A172 (cell line): ENCODE data around the gene CCR6. TPM values are rescaled to one million over a fixed set of nuclear protein-coding genes. Genes with fewer than 3 reads are reported as not detected.
A peak's percentile ranks its signal among the peaks of the same experiment; 100 is the strongest.
"Not testable (repeated sequence)": the region's sequence is repeated elsewhere in the genome, so short reads cannot be mapped to it uniquely, and the experiment has no call there.

Experiments used
- DNase-seq: peaks from one replicate; pipeline ENCODE4 v3.0.0-alpha.2; 2015; ENCODE audit warnings: low spot score
- total RNA-seq: library from RNA; depleted of rRNA; stranded (reverse); fragments of >200 nt; shearing (Covaris generic); gene quantifications from 2 replicates; pipeline ENCODE4 v1.2.3, GENCODE V29; 2014

The CCR6 gene
- total RNA-seq, 1 experiment from 2014 or later, result not detected

DNA sequence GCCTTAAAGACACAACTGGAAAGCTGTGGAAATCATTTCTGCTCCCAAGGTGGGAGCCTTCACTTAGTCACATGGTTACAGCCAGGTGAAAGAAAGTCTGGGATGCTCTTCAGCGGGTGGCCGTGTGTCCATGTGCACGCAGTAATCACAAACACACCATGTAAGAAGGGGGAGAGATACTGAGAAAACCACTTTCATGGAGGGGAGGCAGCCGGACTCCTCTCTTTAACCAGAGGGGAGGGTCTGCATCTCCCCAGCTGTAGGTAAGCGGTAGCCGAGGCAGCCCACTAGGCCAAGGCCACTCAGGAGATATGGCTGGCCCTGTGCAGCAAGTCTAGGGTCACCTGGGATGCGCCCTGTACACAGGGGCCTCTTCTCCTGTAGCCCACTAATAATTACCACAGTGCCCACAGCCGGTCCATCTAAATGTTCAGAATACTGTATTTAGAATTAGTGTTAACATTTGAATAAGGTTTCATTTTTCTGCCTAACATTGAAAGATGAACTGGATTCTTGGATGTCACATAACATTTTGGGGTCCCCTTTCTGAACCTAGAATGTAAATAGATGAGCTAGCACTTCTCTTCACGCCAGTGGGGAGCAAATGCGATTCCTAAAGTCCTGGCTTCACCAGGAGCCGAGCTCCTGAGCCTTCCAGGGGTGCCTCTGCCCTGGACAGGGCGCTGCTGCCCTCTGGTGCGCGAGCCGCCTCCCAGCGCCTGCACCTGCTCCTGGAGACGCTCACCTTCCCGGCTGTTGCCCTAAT lies 19.0 kb downstream of the CCR6 start:
- peak; percentile 13 for DNase-seq

DNA sequence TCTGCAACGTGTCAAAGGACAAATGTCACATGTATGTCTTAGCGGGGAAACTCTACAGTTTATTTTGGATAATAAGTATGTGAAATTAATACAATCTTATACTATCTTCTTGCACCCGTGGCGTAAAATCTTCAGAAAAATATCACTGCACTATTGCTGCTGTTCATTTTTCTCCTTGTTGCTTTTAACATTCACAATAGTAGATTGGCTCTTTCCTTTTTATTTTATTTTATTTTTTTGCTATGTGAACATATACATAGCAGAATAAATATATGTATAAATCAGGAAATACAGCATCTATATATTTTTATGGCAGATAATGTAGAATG lies 19.5 kb downstream of the CCR6 start:
- no peak for DNase-seq

DNA sequence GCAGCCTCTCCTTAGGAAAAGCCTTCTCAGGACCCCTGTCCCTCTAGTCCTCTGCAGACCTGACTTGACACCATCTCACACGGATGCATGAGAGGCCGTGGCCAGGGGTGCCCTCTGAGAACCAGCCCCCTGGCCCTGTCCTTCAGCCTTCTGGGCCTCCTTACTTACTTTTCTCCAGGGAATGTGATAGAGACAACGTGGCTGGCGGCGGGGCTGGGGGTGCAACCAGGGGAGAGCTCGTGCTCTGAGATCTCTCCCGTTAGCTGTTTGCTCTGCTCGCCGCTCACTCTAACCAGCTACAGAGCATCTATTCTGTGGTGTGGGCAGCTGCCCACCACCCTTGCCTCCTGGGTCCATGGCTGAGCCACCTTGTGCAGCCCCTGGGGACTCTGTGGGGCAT lies 20.1 kb downstream of the CCR6 start:
- no peak for DNase-seq

DNA sequence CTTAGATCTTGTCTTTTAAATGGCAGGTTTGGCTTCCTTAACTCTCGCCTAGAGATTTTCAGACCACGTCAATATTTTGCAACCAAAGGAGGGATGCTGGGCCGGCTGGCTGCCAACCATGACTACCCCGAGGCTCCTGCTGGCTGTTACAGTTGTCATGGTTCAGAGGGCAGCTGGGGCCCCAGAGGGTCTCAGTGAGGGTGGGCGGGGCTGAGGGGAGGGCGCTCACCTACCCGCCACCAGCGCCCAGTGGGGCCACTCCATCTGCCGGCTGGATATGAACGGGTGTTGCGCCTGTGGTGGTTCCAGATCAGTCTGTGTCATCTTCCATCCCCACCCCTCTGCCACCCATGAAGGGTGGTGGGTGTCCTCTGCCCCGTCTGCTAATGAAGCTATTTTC lies 22.6 kb downstream of the CCR6 start:
- no peak for DNase-seq

DNA sequence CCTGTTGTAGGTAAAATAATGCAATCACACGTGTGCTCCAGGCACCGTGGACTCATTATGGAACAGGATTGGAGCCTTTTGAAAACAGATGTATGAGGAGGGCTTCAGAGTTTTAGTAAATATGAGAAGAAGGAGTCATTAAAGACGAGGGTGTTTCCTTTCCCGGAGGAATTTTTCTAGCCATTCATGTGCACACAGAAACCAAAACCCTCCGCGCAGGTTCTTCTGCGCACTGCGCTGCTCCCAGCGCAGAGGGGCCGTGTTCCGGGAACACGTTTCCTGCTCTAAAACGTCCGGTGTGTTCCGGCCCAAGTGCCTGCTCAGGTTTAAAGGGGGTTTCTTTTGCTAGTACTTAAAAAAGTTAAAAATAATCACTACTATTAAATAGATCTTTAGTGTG lies 23.2 kb downstream of the CCR6 start:
- DNase-seq, result no peak

DNA sequence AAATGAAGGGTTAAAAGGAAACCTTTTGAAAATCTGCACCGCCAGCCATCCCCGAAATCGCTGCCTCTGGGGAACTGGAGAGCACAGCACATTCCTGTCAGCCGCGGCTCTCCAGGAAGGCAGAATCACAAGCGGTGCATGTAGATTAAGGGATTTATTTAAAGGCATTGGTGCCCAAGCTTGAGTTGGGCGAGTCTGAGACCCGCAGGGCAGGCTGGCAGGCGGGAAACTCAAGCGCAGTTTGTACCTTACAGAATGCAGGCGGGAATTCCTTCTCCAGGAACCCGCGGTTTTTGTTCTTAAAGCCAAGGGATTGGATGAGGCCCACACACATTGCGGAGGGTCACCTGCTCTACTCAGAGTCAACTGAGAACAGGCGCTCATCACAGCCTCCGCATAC lies 24.1 kb downstream of the CCR6 start:
- DNase-seq, result no peak

DNA sequence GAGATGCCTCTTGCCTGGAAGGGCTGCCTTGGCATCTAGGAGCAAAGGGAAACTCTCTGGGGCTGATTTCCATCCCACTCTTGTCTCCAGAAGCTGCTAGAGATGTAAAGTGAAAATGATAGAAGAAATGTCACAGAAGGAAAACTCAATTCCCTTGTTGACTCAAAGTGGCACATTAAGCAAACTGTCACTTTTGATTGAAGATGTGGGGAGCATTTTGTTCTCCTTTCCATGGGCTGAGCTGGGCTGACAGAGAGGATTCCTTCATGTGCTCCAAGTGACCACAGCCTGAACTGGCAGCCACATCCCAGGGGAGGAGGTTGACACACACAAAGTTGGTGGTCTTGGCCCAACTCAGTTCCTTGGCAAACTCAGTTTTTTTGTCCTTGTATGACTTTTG lies 25.1 kb downstream of the CCR6 start:
- DNase-seq, result no peak

DNA sequence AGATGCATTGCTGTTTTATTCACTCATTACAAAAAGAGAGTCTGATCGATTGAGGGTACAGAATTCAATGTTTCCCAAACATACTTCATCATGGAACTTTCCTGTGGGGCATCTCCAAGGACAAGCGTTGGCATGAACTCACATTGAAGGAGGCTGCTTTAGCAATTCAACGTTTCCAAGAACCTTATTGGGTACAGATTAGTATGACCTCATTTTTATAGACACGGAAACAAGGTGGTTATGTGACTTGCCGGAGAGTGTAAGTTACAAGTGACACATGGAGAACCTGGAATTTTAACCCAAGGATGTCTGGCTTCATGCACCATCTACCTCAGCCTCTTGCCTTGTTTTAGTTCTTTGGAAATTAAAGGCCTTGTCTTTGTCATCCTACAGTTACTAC lies 26.1 kb downstream of the CCR6 start:
- DNase-seq, result no peak

DNA sequence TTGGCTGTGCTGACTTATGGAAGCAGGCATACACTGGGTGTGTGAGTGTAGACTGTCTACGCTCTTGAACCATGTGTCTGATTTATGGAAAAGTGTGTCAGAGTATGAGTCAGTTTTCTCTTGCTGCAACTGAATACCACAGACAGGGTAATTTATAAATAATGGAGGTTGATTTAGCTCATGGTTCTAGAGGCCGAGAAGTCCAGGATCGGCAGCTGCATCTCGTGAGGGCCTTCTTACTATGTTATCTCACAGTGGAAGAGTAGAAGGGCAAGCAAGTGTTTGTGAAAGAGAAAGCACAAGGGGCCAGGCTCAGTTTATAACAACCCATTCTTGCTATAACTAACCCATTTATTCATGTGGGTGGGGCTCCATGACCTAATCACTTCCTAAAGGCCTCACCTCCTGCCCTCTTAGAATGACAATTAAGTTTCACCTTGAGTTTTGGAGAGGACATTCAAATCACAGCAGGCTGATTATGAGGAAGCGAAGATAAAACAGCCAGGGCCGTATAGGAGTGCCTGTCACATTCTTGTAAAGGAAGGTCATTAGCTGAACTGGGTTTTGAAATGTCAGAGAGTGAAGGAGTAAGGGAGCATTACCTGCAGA lies 28.1 kb downstream of the CCR6 start:
- DNase-seq, result no peak

DNA sequence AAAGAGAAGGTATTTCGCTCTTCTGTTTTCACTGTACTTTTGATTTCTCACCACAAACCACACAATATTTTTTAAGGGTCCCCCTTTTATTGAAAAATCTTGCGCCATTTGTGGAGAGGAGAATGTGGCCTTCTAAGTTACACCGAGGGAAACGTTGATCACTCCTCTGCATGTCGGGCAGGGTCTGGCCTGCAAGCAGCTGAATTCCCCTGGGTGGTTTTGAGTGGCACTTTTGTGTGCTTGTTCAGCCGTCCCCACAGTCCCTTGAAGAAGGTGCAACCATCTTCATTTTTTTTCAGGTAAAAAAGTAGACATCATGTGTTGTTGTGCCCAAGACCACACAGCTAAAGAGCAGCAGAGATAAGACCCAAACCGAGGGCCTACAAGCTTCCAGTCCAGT lies 28.8 kb downstream of the CCR6 start:
- DNase-seq, result no peak

DNA sequence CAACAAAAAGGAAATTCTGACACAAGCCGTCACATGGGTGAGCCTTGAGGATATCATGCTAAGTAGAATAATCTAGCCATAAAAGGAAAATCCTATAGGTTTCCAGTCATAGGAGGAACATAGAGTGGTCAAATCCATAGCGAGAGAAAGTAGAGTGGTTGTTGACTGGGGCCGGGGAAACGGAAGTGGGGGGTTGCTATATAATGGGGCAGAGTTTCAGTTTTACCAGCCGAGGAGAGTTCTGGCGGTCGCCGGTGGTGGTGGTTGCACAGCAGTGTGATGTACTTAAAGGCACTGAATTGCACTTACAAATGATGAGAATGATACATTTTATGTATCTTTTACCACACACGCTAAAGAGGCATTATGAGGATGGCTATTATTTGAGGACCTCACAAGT lies 30.0 kb downstream of the CCR6 start:
- DNase-seq, result no peak

DNA sequence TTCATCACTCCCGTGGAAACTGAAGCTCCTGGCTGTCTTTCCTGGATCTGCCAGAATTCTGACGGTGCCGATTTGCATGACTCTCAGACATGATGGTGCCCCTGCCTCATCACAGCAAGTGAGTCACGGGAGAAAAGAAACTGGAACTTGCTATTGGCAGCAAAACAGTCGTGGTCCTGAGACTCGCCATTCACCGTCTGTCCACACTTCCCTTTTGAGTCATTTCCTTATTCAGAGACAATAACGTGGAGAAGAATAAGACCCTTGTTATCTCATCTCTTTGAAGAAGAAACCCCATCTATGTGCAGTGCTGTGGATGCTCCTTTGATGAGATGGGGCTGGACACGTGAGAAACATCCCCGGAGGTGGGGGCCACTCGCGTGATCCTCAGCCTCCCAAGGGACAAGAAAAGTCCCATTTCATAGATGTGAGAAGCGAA lies 30.6 kb downstream of the CCR6 start:
- DNase-seq, result peak; percentile 63

DNA sequence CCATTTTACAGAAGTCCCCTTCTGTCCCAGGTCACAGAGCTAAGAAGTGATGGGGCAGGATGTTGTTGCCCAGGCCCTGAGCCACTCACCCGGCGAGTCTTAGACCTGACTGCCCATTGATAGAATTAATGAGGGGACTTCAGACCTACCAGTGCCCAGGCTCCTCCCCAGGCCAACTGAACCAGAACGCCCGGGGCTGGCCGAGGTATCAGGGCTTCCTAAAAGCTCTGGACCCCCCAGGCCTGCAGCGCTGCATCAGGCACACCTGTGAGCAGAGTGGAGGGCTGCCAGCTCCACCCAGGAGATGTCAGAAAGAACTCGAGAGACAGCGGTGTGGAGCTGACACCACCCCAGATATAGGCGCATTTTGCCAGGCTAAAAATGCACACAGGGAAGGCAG lies 31.4 kb downstream of the CCR6 start:
- DNase-seq, result no peak

DNA sequence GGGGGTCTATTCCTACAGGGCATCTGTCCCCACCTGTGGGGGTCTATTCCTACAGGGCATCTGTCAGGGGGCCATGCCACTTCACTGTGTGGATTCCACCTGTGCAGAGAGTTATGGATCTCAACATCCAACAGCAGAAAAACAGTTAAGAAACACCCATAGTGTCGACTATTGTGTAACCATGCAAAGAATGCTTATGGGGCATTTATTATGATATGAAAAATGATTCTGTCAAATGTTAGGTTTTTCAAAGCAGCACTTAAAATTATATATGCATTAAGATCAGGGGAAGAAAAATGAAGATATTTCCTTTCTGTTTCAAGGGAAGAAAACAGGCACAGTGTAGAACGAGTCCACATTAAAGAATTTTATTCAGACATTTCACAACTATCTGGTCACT lies 32.0 kb downstream of the CCR6 start:
- DNase-seq, result no peak

DNA sequence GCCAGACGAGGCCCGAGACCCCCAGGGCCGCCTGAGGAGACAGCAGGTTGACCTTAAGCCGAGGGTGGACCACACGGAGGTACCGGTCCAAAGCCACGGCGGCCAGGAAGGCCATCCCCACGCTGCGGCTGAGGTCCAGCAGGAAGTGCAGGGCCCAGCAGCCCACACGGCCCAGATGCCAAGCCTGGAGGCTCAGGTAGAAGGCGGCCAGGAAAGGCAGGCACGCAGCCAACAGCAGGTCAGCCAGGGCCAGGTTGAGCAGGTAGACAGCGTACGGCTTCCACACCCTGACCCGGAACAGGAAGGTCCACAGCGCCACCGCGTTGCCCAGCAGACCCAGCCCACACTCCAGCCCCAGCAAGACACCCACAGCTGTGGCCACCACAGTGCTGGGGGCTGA lies 34.5 kb downstream of the CCR6 start:
- DNase-seq, result no peak

DNA sequence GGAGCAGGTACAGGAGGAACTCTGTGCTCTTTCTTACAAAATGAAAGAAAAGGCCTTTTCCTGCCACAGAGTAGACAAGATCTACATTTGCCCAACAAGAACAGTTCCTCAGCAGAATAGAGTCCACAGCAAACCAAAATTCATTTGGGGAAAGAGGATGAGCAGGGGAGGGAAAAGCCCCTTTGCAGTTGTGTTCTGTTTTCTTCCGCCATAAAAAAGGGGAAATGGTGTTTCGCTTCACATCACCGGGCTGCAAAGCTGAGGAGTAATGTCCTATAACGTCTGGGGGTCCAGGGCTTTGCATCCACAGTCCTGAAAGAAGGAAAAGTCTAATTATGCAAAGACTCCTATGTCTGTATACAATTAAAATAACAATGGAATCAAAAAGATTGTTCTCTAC lies 35.0 kb downstream of the CCR6 start, which contains the start of gene GPR31:
TSS of gene GPR31 (minus strand) at position 118 of the 400 bp plus-strand sequence. CDS start 149 bp downstream, outside the sequence.
- no peak for DNase-seq

DNA sequence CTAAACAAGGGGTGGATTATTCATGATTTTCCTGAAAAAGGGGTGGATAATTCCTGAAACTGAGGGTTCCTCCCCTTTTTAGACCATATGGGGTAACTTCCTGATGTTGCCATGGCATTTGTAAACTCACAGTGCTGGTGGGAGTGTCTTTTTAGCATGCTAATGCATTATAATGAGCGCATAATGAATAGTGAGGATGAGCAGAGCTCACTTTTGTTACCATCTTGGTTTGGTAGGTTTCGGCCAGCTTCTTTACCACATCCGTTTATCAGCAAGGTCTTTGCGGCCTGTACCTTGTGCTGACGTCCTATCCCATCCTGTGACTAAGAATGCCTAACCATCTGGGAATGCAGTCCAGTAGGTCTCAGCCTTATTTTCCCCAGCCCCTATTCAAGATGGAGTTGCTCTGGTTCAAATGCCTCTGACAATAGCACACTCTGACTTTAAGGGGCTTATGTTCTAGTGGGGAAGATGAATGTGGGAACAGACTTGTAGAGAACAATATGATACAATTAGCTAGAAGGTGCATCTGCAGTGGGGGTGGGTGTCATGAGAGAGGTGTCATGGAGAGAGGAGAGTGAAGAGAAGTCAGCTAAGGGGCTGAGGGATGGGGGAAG lies 39.1 kb downstream of the CCR6 start:
- no peak for DNase-seq

DNA sequence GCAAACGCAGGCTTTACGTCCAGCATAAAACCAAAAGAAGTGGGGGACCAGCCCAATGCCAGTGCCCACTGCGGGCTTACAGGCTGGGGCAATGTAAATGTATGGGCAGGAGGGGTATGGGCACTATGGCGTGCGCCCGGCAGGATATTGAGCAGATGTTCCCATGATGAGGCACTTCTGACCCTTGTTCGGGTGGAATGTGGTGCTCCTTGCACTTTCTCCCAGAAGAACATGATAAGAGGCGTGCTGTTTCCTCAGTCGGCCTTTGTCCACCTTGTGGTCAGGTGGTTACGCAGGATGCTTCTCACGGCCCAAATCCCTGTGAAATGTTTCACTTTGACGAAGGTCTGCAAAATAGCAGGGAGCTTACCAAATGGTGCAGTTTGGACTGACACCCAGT lies 39.7 kb downstream of the CCR6 start:
- no peak for DNase-seq

DNA sequence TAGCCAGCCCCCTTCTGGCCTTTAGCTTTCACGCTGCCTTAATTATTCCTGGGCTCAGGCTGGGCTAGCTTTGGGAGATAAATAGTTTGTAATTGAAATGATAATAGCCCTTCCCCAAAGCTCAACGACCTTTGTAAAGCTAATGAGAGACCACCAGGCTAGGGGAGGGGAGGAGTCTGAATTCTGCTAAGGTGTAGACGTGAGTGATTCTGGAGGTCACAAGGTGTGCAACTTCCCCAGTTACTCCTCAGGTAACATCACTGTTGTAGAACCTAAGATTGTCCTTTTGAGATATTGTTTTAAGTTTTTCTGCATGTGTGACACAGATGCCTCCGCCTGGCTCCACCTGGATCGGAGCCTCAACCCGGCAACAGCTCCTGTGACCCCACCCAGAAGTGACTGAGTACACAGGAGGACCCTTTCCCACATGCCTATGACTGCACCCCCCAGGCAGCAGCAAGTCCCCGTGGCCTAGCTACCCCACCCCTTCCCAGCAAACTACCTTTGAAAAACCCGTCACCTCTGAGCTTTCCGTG lies 40.6 kb downstream of the CCR6 start:
- DNase-seq, result no peak

DNA sequence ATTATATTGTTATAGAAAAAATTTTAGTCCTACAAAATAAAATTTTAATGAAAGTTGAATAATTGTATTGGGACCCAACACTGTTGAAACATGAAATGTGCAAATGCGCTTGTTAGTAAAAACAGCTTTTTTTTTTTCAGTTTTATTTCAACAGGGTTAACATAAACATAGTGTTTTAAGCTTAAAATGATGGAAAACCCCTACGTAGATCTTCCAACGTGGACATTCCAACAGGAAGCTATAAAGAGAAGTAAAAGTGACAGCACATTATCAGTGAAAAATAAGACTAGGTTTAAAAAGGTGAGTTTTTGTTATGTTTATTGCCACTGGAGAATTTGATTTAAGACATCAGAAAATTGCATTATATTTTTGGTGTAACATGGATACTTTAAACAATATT lies 41.4 kb downstream of the CCR6 start:
- DNase-seq, result no peak

DNA sequence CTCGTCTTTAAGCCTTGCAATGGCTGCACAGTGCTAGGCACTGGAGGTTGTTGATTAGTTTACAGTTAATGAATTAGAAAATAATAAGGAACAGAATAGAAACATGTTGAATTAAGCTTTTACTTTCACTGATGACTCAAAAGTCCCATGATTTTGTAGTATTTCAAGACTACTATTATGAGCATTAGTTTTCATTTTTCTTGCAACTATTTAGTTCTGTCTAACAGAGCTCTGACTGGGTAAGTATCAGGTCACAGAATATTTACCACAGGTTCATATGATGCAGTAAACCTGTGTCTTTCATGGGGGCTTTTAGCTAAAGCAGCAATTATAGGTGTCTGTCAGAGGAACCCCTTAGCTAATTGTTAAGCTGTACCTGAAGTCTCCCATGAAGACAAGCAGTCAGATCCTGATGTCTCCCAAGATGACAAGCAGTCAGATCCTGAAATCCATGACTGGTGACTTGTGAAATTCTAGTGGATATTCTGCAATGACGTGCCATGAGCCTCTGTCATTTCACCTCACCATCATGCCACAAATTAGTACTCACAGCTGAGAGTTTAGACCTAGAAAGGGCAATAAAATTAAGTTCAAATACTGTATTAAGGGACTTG lies 43.1 kb downstream of the CCR6 start:
- DNase-seq, result no peak

DNA sequence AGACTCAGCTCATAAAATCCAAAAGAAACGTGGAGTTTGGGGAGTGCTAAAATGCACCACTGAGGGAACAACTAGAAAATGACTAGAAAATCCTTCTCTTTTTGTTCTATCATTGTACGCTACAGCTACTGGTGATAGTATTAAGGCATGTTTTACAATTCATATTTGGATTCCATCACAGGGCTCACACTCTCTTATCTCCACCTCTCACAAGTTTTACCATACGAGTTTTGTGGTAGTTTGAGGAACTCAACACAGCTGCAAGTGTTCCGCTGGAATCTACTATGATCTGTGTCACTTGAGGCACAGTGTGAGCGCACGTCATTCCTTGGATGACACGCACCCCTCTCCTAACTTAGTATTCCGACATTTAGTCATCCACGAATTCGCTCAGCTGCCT lies 44.8 kb downstream of the CCR6 start:
- DNase-seq, result not testable (repeated sequence)

DNA sequence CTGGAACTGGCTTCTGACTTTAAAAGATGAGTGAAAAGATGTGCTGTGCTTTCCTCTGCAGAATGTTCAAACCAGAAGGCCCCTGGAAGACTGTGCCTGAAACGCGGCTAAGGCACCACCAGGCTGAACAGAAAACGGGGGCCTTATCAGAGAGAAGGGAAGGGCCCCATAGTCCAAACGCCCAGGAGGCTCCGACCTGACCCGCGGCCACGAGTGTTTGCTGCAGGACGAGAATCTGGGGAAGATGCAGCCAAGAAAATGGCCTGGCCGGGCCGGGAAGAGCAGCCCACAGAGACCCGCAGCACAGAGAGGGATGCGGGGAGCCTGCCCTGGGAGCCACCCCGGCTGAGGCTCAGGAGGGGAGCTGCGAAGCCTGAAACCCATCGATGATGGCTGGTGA lies 45.4 kb downstream of the CCR6 start:
- not testable (repeated sequence) for DNase-seq
